Measurements from ENCODE around the gene THAP10. TPM values are rescaled to one million over a fixed set of nuclear protein-coding genes. Genes with fewer than 3 reads are reported as not detected.

Gene THAP10
- total RNA-seq, 4 donors from 2014 or later: 0.46 to 2.3 (median 1.1) TPM

- Histone ChIP-seq H3K27me3 (no peaks in the 10 kb centered on the region), H3K4me1 (no peaks in the 10 kb centered on the region), H3K9me3 (no peaks in the 10 kb centered on the region), H3K27ac (no peak overlapping the region), H3K36me3 (peaks cover 0 to 7% of the 10 kb centered on the region in 2 donors), H3K4me3 (no peak overlapping the region)
- no peak for TF ChIP-seq POLR2A (IDR thresholded peaks at IDR 0.05)
- TF ChIP-seq, protein P1, sequence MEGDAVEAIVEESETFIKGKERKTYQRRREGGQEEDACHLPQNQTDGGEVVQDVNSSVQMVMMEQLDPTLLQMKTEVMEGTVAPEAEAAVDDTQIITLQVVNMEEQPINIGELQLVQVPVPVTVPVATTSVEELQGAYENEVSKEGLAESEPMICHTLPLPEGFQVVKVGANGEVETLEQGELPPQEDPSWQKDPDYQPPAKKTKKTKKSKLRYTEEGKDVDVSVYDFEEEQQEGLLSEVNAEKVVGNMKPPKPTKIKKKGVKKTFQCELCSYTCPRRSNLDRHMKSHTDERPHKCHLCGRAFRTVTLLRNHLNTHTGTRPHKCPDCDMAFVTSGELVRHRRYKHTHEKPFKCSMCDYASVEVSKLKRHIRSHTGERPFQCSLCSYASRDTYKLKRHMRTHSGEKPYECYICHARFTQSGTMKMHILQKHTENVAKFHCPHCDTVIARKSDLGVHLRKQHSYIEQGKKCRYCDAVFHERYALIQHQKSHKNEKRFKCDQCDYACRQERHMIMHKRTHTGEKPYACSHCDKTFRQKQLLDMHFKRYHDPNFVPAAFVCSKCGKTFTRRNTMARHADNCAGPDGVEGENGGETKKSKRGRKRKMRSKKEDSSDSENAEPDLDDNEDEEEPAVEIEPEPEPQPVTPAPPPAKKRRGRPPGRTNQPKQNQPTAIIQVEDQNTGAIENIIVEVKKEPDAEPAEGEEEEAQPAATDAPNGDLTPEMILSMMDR (IDR thresholded peaks at IDR 0.05 in 4 of 5, conservative IDR thresholded peaks at IDR 0.05 in 1 of 5): peak in 1 of 5 experiments; percentile 20
- ATAC-seq: no peak
- in situ Hi-C loops (cut with MboI; ENCODE audit: low sequenced_read_pairs in 4 of 4) (no loop called here), intact Hi-C loops (cut with DNase I; ENCODE audit: low total_unique reads) (no loop called here)
- DNase-seq: no peak
Observed at GRCh38 chr15:70907784-70908471, 15.7 kb upstream of the THAP10 start.

GRCh38 chr15:70906842-70907241, 14.6 kb upstream of the THAP10 start:
- Histone ChIP-seq H3K4me3 (no peak overlapping the region), H3K27me3 (no peaks in the 10 kb centered on the region), H3K36me3 (peaks cover 0 to 7% of the 10 kb centered on the region in 2 donors), H3K4me1 (peaks cover 0 to 6% of the 10 kb centered on the region in 2 donors), H3K9me3 (no peaks in the 10 kb centered on the region), H3K27ac (no peak overlapping the region)
- ATAC-seq (no peak), DNase-seq (no peak)
- TF ChIP-seq, protein P1 (IDR thresholded peaks at IDR 0.05 in 4 of 5, conservative IDR thresholded peaks at IDR 0.05 in 1 of 5): no peak
- no peak for TF ChIP-seq POLR2A (IDR thresholded peaks at IDR 0.05)
- in situ Hi-C loops (cut with MboI; ENCODE audit: low sequenced_read_pairs in 4 of 4): no loop called here
- intact Hi-C loops (cut with DNase I; ENCODE audit: low total_unique reads): no loop called here

GRCh38 chr15:70902107-70902506, 9.9 kb upstream of the THAP10 start:
- DNase-seq: no peak

GRCh38 chr15:70892912-70893560, 803 bp upstream of the THAP10 start:
- intact Hi-C loops (cut with DNase I; ENCODE audit: low total_unique reads): loop anchor here (5.0 to 10.0 kb wide), 3 partner anchors 66 to 552 kb away; no protein-coding TSS in a partner anchor
- Histone ChIP-seq H3K9me3 (no peaks in the 10 kb centered on the region), H3K27me3 (no peaks in the 10 kb centered on the region), H3K27ac (peak overlapping the region; percentile 64 to 72 (median 67)), H3K4me3 (peak overlapping the region; percentile 72 to 88 (median 84)), H3K4me1 (peaks cover 6 to 17% of the 10 kb centered on the region in 2 donors), H3K36me3 (no peaks in the 10 kb centered on the region)
- in situ Hi-C loops (cut with MboI; ENCODE audit: low sequenced_read_pairs in 4 of 4): no loop called here
- TF ChIP-seq, protein P1 (IDR thresholded peaks at IDR 0.05 in 4 of 5, conservative IDR thresholded peaks at IDR 0.05 in 1 of 5): peak in 2 of 5 experiments; percentile 39 to 49
- no peak for TF ChIP-seq POLR2A (IDR thresholded peaks at IDR 0.05)
- DNase-seq (no peak), ATAC-seq (peak; percentile 36 to 42)

More at GRCh38 chr15:70902107-70902506, 9.9 kb upstream of the THAP10 start:
- TF ChIP-seq POLR2A (IDR thresholded peaks at IDR 0.05): no peak
- TF ChIP-seq, protein P1 (IDR thresholded peaks at IDR 0.05 in 4 of 5, conservative IDR thresholded peaks at IDR 0.05 in 1 of 5): no peak
- in situ Hi-C loops (cut with MboI; ENCODE audit: low sequenced_read_pairs in 4 of 4) (no loop called here), intact Hi-C loops (cut with DNase I; ENCODE audit: low total_unique reads) (no loop called here)
- Histone ChIP-seq H3K27ac (no peak overlapping the region), H3K4me3 (no peak overlapping the region), H3K9me3 (no peaks in the 10 kb centered on the region), H3K36me3 (no peaks in the 10 kb centered on the region), H3K27me3 (no peaks in the 10 kb centered on the region), H3K4me1 (peaks cover 0 to 6% of the 10 kb centered on the region in 2 donors)
- ATAC-seq: no peak
